Osteoblast (primary cell): Measurements from ENCODE around the gene OOEP. TPM values are rescaled to one million over a fixed set of nuclear protein-coding genes. Genes with fewer than 3 reads are reported as not detected.

Experiments
- DNase-seq: peaks from one replicate; pipeline ENCODE4 v3.0.0; 2011; ENCODE audit warnings: low spot score, mixed read lengths; ENCODE audit not compliant: insufficient read length; ENCODE audit errors: missing footprints
- H2AFZ ChIP-seq: 2 replicates; pipeline ENCODE4 v1.6.0; 2011; ENCODE audit warnings: mild to moderate bottlenecking, low read length
- H3K27ac ChIP-seq: 2 replicates; pipeline ENCODE4 v1.5.1; 2011; ENCODE audit warnings: mild to moderate bottlenecking, low read depth, low read length, moderate library complexity
- H3K27me3 ChIP-seq: 2 replicates; pipeline ENCODE4 v1.6.0; 2012; ENCODE audit warnings: mild to moderate bottlenecking, control low read depth, inconsistent platforms, low read length, moderate library complexity; ENCODE audit not compliant: insufficient read depth
- H3K36me3 ChIP-seq: 2 replicates; pipeline ENCODE4 v1.5.1; 2011; ENCODE audit warnings: mild to moderate bottlenecking, low read length, control low read depth, moderate library complexity; ENCODE audit not compliant: insufficient read depth
- H3K4me1 ChIP-seq: 2 replicates; pipeline ENCODE4 v1.5.1; 2011; ENCODE audit warnings: mild to moderate bottlenecking, low read length, control low read depth, moderate library complexity; ENCODE audit not compliant: insufficient read depth
- H3K4me2 ChIP-seq: 2 replicates; pipeline ENCODE4 v1.6.0; 2011; ENCODE audit warnings: mild to moderate bottlenecking, low read length; ENCODE audit not compliant: insufficient read depth
- H3K4me3 ChIP-seq: fragments of 200-600 bp; sonication (generic); 3 replicates; pipeline ENCODE4 v1.5.1; 2012; ENCODE audit warnings: mild to moderate bottlenecking, low read length, inconsistent platforms; ENCODE audit not compliant: insufficient read depth
- H3K79me2 ChIP-seq: 2 replicates; pipeline ENCODE4 v1.6.0; 2012; ENCODE audit warnings: mild to moderate bottlenecking, low read length, control low read depth, inconsistent platforms; ENCODE audit not compliant: insufficient read depth
- H3K9me3 ChIP-seq: 2 replicates; pipeline ENCODE4 v1.5.1; 2011; ENCODE audit warnings: low read depth, low read length, control low read depth
- H4K20me1 ChIP-seq: 2 replicates; pipeline ENCODE4 v1.6.0; 2012; ENCODE audit warnings: mild to moderate bottlenecking, low read length, control low read depth; ENCODE audit not compliant: insufficient read depth
- total RNA-seq: library from RNA; depleted of rRNA; stranded (reverse); fragments of >200 nt; gene quantifications from 2 replicates; pipeline ENCODE4 v1.2.3, GENCODE V29; 2012
- TF ChIP-seq, protein P1 (sequence below): IDR thresholded peaks from 2 replicates; pipeline ENCODE4 v1.5.1; 2011; ENCODE audit warnings: mild to moderate bottlenecking, low read depth, low read length, moderate library complexity; ENCODE audit errors: extremely low read depth

OOEP gene
- total RNA-seq, 1 donor, result 0.36 TPM

DNA sequence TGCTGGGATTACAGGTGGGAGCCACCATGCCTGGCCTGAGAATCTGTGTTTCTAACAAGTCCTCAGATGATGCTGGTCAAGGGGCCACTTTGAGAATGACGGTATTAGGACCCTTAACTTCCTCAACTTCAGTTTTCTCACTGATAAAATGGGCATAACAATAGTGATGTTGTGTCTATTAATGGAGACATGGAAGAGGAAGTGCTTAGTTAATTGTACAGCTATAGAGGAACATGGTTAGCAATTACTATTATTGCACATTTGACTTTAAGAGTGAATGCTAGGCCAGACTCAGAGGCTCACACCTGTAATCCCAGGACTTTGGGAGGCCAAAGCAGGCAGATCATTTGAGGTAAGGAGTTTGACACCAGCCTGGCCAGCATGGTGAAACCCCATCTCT, 28.4 kb downstream of the OOEP start:
- Histone ChIP-seq H2AFZ (no peak overlapping the region), H3K27ac (no peak overlapping the region), H3K27me3 (peaks cover 4% of the 10 kb centered on the region), H4K20me1 (no peaks in the 10 kb centered on the region), H3K4me1 (no peaks in the 10 kb centered on the region), H3K4me2 (no peak overlapping the region), H3K4me3 (no peak overlapping the region), H3K79me2 (no peaks in the 10 kb centered on the region), H3K36me3 (no peaks in the 10 kb centered on the region), H3K9me3 (no peaks in the 10 kb centered on the region)
- TF ChIP-seq, protein P1, sequence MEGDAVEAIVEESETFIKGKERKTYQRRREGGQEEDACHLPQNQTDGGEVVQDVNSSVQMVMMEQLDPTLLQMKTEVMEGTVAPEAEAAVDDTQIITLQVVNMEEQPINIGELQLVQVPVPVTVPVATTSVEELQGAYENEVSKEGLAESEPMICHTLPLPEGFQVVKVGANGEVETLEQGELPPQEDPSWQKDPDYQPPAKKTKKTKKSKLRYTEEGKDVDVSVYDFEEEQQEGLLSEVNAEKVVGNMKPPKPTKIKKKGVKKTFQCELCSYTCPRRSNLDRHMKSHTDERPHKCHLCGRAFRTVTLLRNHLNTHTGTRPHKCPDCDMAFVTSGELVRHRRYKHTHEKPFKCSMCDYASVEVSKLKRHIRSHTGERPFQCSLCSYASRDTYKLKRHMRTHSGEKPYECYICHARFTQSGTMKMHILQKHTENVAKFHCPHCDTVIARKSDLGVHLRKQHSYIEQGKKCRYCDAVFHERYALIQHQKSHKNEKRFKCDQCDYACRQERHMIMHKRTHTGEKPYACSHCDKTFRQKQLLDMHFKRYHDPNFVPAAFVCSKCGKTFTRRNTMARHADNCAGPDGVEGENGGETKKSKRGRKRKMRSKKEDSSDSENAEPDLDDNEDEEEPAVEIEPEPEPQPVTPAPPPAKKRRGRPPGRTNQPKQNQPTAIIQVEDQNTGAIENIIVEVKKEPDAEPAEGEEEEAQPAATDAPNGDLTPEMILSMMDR, result no peak
- DNase-seq, result no peak

DNA sequence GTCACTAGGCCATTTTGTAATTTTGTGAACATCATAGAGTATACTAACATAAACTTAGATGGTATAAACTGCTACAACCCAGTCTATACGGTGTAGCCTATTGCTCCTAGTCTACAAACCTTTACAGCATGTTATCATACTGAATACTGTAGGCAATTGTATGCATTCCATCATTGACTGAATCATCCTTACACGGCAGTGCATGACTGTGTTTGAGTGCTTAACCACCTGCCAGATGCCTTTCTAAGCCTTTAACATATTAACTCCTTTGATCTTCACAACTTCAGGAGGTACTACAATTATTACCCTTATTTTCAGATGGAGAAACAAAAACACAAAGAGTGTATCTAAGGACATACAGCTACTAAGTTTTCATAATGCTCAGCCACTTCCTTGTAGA, 29.6 kb downstream of the OOEP start:
- Histone ChIP-seq H3K36me3 (no peaks in the 10 kb centered on the region), H3K9me3 (no peaks in the 10 kb centered on the region), H3K4me3 (no peak overlapping the region), H3K79me2 (no peaks in the 10 kb centered on the region), H3K27me3 (peaks cover 4% of the 10 kb centered on the region), H3K4me2 (no peak overlapping the region), H3K27ac (no peak overlapping the region), H2AFZ (no peak overlapping the region), H3K4me1 (no peaks in the 10 kb centered on the region), H4K20me1 (no peaks in the 10 kb centered on the region)
- TF ChIP-seq, protein P1, result no peak
- no peak for DNase-seq

DNA sequence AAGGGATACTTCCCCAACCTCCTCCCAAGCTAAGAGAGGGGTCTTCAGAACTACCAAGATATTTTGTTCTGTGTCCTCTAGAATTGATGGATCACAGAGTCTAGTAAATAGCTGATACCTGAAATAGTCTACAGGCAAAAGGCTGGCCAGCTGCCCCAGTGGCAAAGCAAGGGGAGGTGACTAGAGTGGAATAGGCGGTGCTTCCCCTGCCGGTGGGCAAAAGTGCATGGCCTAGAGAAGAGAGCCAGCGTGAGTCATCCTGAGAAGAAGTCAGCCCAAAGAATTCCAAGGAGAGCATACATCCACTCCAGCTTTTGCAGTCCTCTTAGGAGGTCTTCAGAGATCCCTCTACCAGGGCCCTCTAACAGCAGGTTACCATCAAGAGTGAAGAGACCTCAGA, 30.4 kb downstream of the OOEP start:
- Histone ChIP-seq H3K4me3 (no peak overlapping the region), H3K9me3 (no peaks in the 10 kb centered on the region), H3K79me2 (no peaks in the 10 kb centered on the region), H3K27ac (no peak overlapping the region), H2AFZ (no peak overlapping the region), H4K20me1 (no peaks in the 10 kb centered on the region), H3K4me1 (no peaks in the 10 kb centered on the region), H3K36me3 (no peaks in the 10 kb centered on the region), H3K4me2 (no peak overlapping the region), H3K27me3 (peaks cover 4% of the 10 kb centered on the region)
- DNase-seq, result no peak
- TF ChIP-seq, protein P1, result no peak

DNA sequence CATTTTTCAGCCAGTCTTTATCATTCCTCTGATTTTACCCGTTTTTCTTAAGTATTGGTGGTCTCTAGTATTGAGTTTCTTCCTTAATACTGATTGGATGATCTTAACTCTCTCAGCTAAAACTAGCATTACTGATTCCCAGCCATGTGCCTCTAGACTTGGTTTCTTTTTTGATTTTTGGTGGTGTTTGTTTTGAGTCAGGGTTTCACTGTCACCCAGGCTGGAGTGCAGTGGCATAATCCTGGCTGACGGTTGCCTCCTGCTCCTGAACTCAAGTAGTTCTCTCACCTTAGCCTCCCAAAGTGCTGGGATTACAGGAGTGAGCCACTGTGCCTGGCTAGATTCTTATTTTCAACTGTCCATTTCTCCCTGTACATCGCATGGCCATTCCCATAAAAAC, 40.5 kb downstream of the OOEP start:
- Histone ChIP-seq H3K79me2 (no peaks in the 10 kb centered on the region), H3K36me3 (no peaks in the 10 kb centered on the region), H3K4me1 (no peaks in the 10 kb centered on the region), H3K4me3 (no peak overlapping the region), H3K4me2 (no peak overlapping the region), H4K20me1 (no peaks in the 10 kb centered on the region), H3K27me3 (peaks cover 14% of the 10 kb centered on the region), H3K9me3 (no peaks in the 10 kb centered on the region), H3K27ac (no peak overlapping the region), H2AFZ (peak overlapping the region; percentile 16)
- DNase-seq, result no peak
- TF ChIP-seq, protein P1, result no peak
